Camera-type eye (tissue), 1 donor: ENCODE results near the gene PITHD1. TPM values are rescaled to one million over a fixed set of nuclear protein-coding genes. Genes with fewer than 3 reads are reported as not detected.

Experiments
- total RNA-seq: library from RNA; depleted of rRNA; stranded (reverse); fragments of >200 nt; gene quantifications from one replicate; pipeline ENCODE4 v1.2.3, GENCODE V29; 2014

The PITHD1 gene
- 83.9 TPM for total RNA-seq

GRCh38 chr1:23777979-23778814 lies at the start of gene PITHD1:
Gene PITHD1, plus strand, starts transcription at chr1:23778418. Its CDS starts 98 bp downstream, at chr1:23778516.

GRCh38 chr1:23743287-23744152 lies 34.7 kb upstream of the PITHD1 start, which contains the start of gene ELOA:
Gene ELOA, plus strand, starts transcription at chr1:23743471. Its CDS starts 33 bp downstream, at chr1:23743504.

GRCh38 chr1:23790696-23791515 lies 12.7 kb downstream of the PITHD1 start, which contains the start of gene LYPLA2:
Gene LYPLA2, plus strand, starts transcription at chr1:23791145. Its CDS starts 1,538 bp downstream, at chr1:23792683.

GRCh38 chr1:23800400-23801337 lies 22.5 kb downstream of the PITHD1 start, which contains the start of gene GALE:
Gene GALE, minus strand, starts transcription at chr1:23800754. Its CDS starts 1,747 bp downstream, at chr1:23799007.

GRCh38 chr1:23825076-23825761 lies 47.0 kb downstream of the PITHD1 start, which contains the start of gene HMGCL:
Gene HMGCL, minus strand, starts transcription at chr1:23825429. Its CDS starts 14 bp downstream, at chr1:23825415.

Other genes starting within 250 kb of the PITHD1 start
- 4.2 TPM for gene E2F2, start 247.2 kb upstream of the PITHD1 start, total RNA-seq
- 222 TPM for gene ID3, start 218.9 kb upstream of the PITHD1 start, total RNA-seq
- 683 TPM for gene RPL11, start 86.6 kb upstream of the PITHD1 start, total RNA-seq
- 37.7 TPM for gene ELOA, start 34.9 kb upstream of the PITHD1 start, total RNA-seq
- 26.6 TPM for gene LYPLA2, start 12.7 kb downstream of the PITHD1 start, total RNA-seq
- 19.2 TPM for gene GALE, start 22.3 kb downstream of the PITHD1 start, total RNA-seq
- 31.6 TPM for gene HMGCL, start 47.0 kb downstream of the PITHD1 start, total RNA-seq
- gene FUCA1, start 89.9 kb downstream of the PITHD1 start, total RNA-seq: 29.0 TPM
- gene CNR2, start 134.9 kb downstream of the PITHD1 start, total RNA-seq: 0.05 TPM
- 171 TPM for gene PNRC2, start 181.4 kb downstream of the PITHD1 start, total RNA-seq
- gene SRSF10, start 201.9 kb downstream of the PITHD1 start, total RNA-seq: 226 TPM